Gastroesophageal sphincter (tissue), 4 donors: ENCODE measurements around the gene PTPN2. TPM values are rescaled to one million over a fixed set of nuclear protein-coding genes. Genes with fewer than 3 reads are reported as not detected.

Experiments used
- ATAC-seq: fragments of 150-250 bp; one replicate; pipeline ENCODE4 v1.9.1; 2016; ENCODE audit warnings: mild to moderate bottlenecking, moderate library complexity
- H3K27ac ChIP-seq, 4 donors: fragments of 200-600 bp; sonication (generic) in 3 of 4; 1 replicate in 3 of 4; 2 replicates in 1 of 4; pipeline ENCODE4 v1.5.1; 2016 to 2019
- H3K27me3 ChIP-seq: fragments of 200-600 bp; sonication (generic); one replicate; pipeline ENCODE4 v1.5.1; 2019
- H3K36me3 ChIP-seq, 2 donors: fragments of 200-600 bp; sonication (generic); one replicate each; pipeline ENCODE4 v1.5.1; 2019; ENCODE audit warnings: control low read depth in 1 of 2
- H3K4me1 ChIP-seq, 3 donors: fragments of 200-600 bp; sonication (generic); 1 replicate in 2 of 3; 2 replicates in 1 of 3; pipeline ENCODE4 v1.5.1; 2016 to 2019; ENCODE audit warnings: control low read depth in 2 of 3
- H3K4me3 ChIP-seq, 2 donors: fragments of 200-600 bp; sonication (generic); one replicate each; pipeline ENCODE4 v1.5.1; 2019; ENCODE audit warnings: mild to moderate bottlenecking in 1 of 2, moderate library complexity in 1 of 2
- H3K9me3 ChIP-seq, 3 donors: fragments of 200-600 bp; sonication (generic); one replicate each; pipeline ENCODE4 v1.5.1; 2017 to 2019; ENCODE audit warnings: control low read depth in 2 of 3
- EP300 ChIP-seq: sonication (generic); formaldehyde crosslinking; IDR thresholded peaks from one replicate; pipeline ENCODE4 v1.6.1; 2017; ENCODE audit warnings: antibody characterized with exemption, mild to moderate bottlenecking
- POLR2A ChIP-seq, 2 donors: fragments of 450-650 bp; IDR thresholded peaks; one replicate each; pipeline ENCODE4 v1.6.1; 2017; ENCODE audit warnings: antibody characterized with exemption in 2 of 2, mild to moderate bottlenecking in 2 of 2, moderate library complexity in 1 of 2
- POLR2AphosphoS5 ChIP-seq: sonication (generic); formaldehyde crosslinking; IDR thresholded peaks from one replicate; pipeline ENCODE4 v1.6.1; 2017; ENCODE audit warnings: antibody characterized with exemption
- WGBS, 2 donors: methylation state at CpG; one replicate each; pipeline ENCODE4 v1.1.5; 2018; ENCODE audit warnings: low coverage in 1 of 2; 5-methylcytosine and 5-hydroxymethylcytosine counted together
- total RNA-seq, 4 donors: library from RNA; depleted of rRNA; stranded (reverse); fragments of >200 nt; gene quantifications; one replicate each; pipeline ENCODE4 v1.1.0, GENCODE V29; 2016
- TF ChIP-seq, protein P1 (sequence below), 4 experiments: fragments of 200-600 bp in 2 of 4; fragments of 450-650 bp in 2 of 4; sonication (generic) in 1 of 4; IDR thresholded peaks; one replicate each; pipeline ENCODE4 v1.5.1; 2017 to 2019; ENCODE audit warnings: antibody characterized with exemption in 4 of 4, mild to moderate bottlenecking in 2 of 4, moderate library complexity in 2 of 4

The PTPN2 gene
- total RNA-seq, 4 donors from 2014 or later, result 13.0 to 30.6 (median 19.6) TPM

DNA sequence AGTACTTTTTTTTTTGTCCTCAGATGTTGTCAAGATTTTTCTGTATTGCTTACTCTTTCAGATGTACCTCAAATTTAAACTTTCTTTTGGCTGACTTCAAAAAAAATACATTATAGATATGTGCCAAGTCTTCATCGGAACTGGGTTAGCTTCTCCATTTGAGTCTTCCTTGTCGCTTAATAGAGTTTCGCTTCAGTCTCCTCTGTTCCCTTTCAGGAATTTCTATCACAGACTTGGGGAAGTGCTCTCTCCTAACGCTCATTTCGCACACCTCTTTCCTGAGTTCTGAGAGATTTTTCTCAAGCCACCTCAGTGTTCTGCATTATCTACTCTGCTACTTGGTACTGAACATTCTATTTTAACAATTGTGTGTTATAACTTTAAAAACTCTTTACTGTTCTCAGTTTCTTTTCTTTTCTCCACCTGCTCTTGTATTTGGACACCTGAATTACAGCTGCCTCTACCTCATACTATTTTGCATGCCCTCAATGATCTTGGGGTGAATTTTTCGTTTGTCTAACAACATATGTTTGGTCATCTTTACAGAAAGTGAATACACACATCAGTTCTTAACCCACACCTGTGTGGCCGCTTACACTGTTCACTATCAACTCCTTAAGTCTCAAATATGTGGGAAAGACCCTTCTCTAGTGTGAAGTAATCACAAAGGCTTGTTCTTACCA is 16.5 kb downstream of the PTPN2 start:
- ATAC-seq, result no peak
- Histone ChIP-seq H3K4me1 (peaks cover 0 to 17% (median under 1%) of the 10 kb centered on the region in 3 donors), H3K27me3 (no peaks in the 10 kb centered on the region), H3K9me3 (no peaks in the 10 kb centered on the region), H3K4me3 (no peak overlapping the region), H3K36me3 (no peaks in the 10 kb centered on the region), H3K27ac (no peak overlapping the region)
- TF ChIP-seq POLR2AphosphoS5 (no peak), POLR2A (IDR thresholded peaks at IDR 0.05) (no peak), EP300 (no peak)
- TF ChIP-seq, protein P1, sequence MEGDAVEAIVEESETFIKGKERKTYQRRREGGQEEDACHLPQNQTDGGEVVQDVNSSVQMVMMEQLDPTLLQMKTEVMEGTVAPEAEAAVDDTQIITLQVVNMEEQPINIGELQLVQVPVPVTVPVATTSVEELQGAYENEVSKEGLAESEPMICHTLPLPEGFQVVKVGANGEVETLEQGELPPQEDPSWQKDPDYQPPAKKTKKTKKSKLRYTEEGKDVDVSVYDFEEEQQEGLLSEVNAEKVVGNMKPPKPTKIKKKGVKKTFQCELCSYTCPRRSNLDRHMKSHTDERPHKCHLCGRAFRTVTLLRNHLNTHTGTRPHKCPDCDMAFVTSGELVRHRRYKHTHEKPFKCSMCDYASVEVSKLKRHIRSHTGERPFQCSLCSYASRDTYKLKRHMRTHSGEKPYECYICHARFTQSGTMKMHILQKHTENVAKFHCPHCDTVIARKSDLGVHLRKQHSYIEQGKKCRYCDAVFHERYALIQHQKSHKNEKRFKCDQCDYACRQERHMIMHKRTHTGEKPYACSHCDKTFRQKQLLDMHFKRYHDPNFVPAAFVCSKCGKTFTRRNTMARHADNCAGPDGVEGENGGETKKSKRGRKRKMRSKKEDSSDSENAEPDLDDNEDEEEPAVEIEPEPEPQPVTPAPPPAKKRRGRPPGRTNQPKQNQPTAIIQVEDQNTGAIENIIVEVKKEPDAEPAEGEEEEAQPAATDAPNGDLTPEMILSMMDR (IDR thresholded peaks at IDR 0.05), result no peak
- 82 to 94% methylated on average over 6 to 7 of the region's 7 CpGs for WGBS, 2 donors

DNA sequence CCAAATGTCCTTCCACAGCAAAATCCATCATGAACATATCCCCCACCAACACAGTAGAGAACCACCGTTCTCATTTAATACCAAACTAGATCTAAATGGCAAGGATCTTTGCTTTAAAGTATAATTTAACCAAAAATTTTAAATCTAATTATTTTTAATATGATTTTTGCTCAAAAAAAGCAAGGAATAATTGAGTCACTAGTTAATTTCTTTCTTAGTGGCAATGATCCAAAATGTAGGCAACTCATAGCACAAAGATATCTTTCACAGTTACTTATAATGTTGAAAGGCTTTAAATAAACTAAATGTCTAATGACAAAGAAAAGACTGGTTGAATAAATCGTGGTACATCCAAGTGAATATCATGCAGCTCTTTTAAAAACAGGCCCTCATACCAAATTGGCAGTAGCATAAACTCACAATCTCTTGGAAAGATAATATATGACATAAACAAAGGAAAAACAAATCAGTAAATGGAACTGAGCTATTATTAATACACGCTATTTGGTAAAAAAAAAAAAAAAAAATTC is 20.3 kb downstream of the PTPN2 start:
- no peaks in the 10 kb centered on the region for H3K36me3 ChIP-seq
- no peak overlapping the region for H3K4me3 ChIP-seq
- no peaks in the 10 kb centered on the region for H3K9me3 ChIP-seq
- H3K27ac ChIP-seq, result no peak overlapping the region
- TF ChIP-seq, protein P1 (IDR thresholded peaks at IDR 0.05), result no peak
- TF ChIP-seq POLR2AphosphoS5 (no peak), EP300 (no peak), POLR2A (IDR thresholded peaks at IDR 0.05) (no peak)
- H3K27me3 ChIP-seq, result no peaks in the 10 kb centered on the region
- WGBS, 2 donors, result 23 to 29% methylated on average over 3 of the region's 3 CpGs
- no peak for ATAC-seq
- H3K4me1 ChIP-seq, result peaks cover 0 to 20% (median 3%) of the 10 kb centered on the region in 3 donors

DNA sequence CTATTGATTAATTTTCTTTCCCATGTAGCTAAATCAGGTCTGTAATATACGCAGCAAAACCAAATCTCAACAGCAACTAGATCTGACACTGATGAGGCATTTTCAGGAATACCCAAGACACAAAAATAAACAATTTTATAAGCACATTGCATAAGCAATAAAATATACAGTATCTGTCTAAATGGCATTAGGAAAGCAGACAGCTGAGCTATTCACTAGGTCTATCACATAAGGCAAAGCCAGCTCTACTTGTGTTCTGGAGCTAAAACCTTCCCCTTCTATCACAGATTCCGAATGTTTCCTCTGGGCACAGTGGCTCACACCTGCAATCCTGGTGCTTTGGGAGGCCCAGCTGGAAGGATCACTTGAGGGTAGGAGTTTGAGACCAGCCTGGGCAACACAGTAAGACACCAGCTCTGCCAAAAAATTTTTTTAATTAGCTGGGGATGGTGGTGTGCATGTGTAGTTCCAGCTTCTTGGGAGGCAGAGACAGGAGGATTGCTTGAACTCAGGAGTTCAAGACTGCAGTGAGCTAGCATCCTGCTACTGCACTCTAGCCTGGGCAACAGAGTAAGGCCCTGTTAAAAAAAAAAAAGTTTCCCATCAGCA is 21.1 kb downstream of the PTPN2 start:
- H3K27ac ChIP-seq, result no peak overlapping the region
- 100% methylated on average over 1 of the region's 2 CpGs; no CpG with 5 or more reads in 1 of the 2 donors for WGBS, 2 donors
- H3K4me1 ChIP-seq, result peaks cover 0 to 20% (median 3%) of the 10 kb centered on the region in 3 donors
- H3K4me3 ChIP-seq, result no peak overlapping the region
- no peak for TF ChIP-seq POLR2A (IDR thresholded peaks at IDR 0.05)
- no peak for TF ChIP-seq POLR2AphosphoS5
- TF ChIP-seq, protein P1 (IDR thresholded peaks at IDR 0.05), result no peak
- TF ChIP-seq EP300, result no peak
- no peaks in the 10 kb centered on the region for H3K9me3 ChIP-seq
- ATAC-seq, result no peak
- H3K27me3 ChIP-seq, result no peaks in the 10 kb centered on the region
- no peaks in the 10 kb centered on the region for H3K36me3 ChIP-seq

DNA sequence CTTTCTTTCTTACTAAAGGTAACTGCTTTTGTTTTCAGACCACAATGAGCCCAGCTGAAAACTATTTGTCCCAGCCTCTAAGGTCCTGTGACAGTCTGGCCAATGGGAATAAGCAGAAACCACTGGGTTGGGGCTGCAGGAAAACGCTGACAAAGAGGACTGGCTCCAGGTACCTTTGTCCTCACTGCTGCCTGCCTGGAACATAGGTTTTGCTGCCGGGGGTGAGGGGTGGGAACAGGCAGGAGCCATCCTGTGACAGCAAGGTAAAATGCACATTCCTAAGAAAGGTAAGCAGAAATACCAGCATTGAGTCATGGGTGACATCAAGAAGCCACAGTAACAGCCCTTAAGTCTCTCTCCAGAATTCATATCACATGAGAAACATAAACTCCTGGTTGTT is 21.6 kb downstream of the PTPN2 start:
- WGBS, 2 donors, result 83 to 100% methylated on average over 1 of the region's 2 CpGs
- TF ChIP-seq, protein P1 (IDR thresholded peaks at IDR 0.05), result no peak
- TF ChIP-seq POLR2AphosphoS5 (no peak), EP300 (no peak), POLR2A (IDR thresholded peaks at IDR 0.05) (no peak)
- Histone ChIP-seq H3K9me3 (no peaks in the 10 kb centered on the region), H3K36me3 (peaks cover 0 to 2% of the 10 kb centered on the region in 2 donors), H3K4me1 (peaks cover 0 to 20% (median 3%) of the 10 kb centered on the region in 3 donors), H3K4me3 (no peak overlapping the region), H3K27me3 (no peaks in the 10 kb centered on the region), H3K27ac (no peak overlapping the region)
- ATAC-seq, result no peak
